ENCODE data around the gene ZNF428.
"Not testable (repeated sequence)": the region's sequence is repeated elsewhere in the genome, so short reads cannot be mapped to it uniquely, and the experiment has no call there.

Gene ZNF428

GRCh38 chr19:43616306-43616705 is 3.1 kb downstream of the ZNF428 start:
- no peak for DNase-seq

DNA sequence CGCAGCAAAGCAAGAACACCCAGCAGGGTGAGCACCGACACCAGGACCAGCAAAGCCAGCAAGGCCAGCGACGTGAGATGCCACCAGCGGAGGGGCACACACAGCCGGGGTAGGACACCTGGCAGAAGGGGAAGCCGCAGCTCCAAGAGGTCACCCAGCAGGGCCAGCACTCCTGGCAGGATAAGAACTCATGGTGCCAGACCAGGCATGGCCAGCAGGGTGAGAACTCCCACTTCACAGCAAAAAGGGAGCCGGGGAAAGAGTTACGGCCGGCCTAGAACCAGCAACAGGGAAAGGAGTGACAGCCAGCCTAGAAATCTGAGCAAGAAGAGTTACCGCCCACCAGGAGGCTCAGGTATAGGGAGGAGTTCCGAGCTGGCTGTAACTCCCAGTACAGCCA is 7.1 kb downstream of the ZNF428 start:
- no peak for DNase-seq

DNA sequence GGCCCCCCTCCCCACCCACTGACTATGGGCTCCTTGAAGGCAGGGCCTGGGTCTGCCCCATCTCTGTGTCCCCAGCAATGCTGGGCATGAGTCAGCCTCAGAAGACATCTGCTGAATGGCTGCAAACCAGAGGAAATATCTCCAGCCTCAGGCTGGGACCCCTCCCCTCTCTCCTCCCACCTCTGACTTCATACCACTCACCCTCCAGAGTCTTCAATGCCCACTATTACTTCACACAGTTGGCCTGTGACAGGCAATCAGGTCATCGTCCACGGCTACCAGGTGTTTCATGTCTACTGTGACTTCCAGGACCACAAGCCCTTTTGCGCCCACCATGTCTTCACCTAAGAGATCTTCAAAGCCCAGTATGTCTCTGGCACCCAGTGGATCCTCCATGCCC is 7.6 kb downstream of the ZNF428 start, which contains the start of gene SRRM5:
TSS of gene SRRM5 (plus strand) at position 301 of the 400 bp plus-strand sequence. CDS start at position 335, 34 bp downstream.
- DNase-seq: no peak

- DNase-seq: no peak
Observed at GRCh38 chr19:43610493-43610892, 8.9 kb downstream of the ZNF428 start.

DNA sequence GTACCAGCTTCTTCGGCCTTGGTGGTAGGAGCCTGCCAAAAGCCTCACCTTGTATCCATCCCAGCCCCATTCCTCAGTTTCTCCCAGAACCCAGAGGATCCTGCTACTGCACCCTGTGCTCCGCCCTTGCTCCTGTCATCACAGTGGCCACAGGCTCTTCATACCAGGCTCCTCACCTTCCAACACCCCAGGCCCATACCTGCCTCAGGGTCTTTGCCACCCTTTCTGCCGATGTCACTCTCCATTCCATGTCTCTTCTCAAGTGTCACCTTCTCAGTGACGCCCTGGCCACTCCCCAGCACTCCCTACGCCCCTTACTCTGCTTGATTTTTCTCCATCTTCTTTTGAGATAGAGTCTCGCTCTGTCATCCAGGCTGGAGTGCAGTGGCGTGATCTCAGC is 9.6 kb downstream of the ZNF428 start:
- no peak for DNase-seq

GRCh38 chr19:43607238-43608205 is 11.9 kb downstream of the ZNF428 start:
- no peak for DNase-seq

GRCh38 chr19:43606569-43607229 is 12.7 kb downstream of the ZNF428 start:
- DNase-seq: no peak

DNA sequence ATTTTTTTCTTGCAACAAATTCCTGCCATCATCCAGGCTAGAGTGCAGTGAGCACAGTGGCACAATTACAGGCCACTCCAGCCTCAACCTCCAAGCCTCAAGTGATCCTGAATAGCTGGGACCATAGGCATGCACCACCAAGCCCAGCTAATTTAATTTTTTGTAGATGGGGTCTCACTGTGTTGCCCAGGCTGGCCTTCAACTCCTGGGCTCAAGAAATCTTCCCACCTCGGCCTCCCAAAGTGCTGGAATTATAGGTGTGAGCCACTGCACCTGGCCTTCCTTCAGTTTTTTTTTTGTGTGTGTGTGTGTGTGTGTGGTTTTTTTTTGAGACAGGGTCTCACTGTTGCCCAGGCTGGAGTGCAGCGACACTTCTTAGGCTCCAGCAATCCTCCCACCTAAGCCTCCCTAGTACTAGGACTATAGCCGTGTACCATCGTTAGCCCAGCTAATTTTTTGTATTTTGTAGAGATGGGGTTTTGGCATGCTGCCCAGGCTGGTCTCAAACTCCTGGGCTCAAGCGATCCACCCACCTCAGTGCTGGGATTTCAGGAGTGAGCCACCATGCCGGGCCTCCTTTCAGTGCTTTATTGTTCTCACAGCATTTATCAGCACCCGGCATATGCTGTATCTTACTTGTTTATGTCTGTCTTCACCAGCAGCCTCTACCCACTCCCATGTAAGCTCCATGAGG is 13.4 kb downstream of the ZNF428 start:
- no peak for DNase-seq

- DNase-seq: not testable (repeated sequence)
Observed at GRCh38 chr19:43600326-43600725, 19.1 kb downstream of the ZNF428 start.

- DNase-seq: no peak
Observed at GRCh38 chr19:43599635-43600295, 19.7 kb downstream of the ZNF428 start.

GRCh38 chr19:43598445-43599240 is 20.8 kb downstream of the ZNF428 start:
- DNase-seq: no peak

DNA sequence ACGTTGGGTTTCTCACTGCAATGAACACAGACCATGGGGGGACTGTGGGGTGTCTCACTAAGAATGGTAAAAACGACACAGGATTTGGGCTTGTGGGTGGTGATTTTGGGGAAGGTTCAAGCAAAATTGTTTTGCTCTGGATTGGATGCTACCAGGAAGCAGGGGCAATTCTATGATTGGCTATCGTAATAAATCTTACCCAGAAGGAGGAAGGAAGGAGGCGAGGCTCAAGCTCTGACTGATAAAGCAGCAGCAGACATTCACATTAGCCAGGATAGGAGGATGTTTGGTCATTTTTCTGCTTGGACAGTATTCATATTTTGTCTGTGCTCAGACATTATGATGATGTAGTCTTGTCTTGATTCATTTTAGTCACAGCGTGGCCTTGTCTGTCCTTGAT is 21.6 kb downstream of the ZNF428 start:
- no peak for DNase-seq

GRCh38 chr19:43596842-43597461 is 22.5 kb downstream of the ZNF428 start:
- no peak for DNase-seq

- DNase-seq: peak; percentile 100
Observed at GRCh38 chr19:43595999-43596841, 23.2 kb downstream of the ZNF428 start, which contains the start of the genes IRGQ and ZNF576. Gene IRGQ (minus strand): TSS chr19:43596134. CDS start chr19:43595338, 796 bp downstream. Gene ZNF576 (plus strand): TSS chr19:43596595. CDS start chr19:43597109, 514 bp downstream.

DNA sequence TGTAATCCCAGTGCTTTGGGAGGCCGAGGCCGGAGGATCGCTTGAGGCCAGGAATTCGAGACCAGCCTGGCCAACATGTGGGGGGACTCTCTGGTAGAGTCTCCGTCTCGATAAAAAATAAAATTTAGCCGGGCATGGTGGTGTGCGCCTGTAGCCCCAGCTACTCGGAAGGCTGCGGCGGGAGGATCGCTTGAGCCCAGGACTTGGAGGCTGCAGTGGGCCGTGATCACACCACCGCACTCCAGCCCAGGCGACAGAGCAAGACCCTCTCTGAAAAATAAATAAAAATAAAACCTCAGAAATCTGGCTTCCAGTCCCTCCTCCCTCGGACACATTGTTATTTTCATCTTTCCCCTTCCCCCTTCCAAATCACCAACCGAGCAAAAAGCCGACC is 23.8 kb downstream of the ZNF428 start:
- no peak for DNase-seq

DNA sequence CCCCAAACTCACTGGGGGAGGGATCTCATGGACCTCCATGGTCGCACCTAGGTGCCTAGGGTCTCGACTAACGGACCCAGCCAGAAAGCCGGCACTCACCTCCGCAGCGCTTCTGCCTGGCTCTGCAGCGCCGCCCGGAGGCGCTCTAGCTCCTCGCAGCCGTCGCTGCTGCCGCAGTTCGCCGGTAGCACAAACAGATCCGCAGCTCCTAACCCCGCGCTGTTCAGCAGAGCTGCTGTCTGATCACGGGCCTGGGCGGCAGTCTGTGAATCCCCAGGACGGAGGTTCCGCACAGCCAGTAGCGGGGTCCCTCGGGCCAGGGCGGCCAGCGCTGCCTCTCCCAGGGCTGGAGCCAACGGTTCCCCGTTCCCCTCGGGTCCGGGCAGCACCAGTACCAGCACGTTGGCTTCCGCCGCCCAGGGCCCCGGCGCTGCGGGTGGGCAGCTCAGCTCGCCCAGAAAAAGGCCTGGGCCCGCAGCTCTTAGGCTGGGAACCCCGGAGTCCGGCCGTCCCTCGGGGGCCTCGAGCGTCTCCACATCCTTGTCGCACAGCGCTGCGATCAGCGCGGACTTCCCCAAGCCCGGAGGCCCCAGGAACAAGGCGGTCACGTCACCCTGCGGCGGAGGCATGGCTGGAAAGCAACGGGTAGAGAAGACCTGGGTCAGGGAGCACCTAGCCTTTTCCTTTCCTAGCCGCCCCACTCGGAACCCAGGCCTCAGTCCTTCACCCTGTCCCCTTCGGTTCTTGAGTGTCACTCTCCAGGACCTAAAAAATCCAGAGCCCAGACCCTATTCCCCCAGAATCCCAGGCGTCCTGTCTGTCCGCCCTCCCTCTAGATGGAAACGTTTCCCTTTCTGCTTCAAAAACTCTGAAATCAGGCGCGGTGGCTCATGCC is 24.5 kb downstream of the ZNF428 start:
- DNase-seq: peak; percentile 80

DNA sequence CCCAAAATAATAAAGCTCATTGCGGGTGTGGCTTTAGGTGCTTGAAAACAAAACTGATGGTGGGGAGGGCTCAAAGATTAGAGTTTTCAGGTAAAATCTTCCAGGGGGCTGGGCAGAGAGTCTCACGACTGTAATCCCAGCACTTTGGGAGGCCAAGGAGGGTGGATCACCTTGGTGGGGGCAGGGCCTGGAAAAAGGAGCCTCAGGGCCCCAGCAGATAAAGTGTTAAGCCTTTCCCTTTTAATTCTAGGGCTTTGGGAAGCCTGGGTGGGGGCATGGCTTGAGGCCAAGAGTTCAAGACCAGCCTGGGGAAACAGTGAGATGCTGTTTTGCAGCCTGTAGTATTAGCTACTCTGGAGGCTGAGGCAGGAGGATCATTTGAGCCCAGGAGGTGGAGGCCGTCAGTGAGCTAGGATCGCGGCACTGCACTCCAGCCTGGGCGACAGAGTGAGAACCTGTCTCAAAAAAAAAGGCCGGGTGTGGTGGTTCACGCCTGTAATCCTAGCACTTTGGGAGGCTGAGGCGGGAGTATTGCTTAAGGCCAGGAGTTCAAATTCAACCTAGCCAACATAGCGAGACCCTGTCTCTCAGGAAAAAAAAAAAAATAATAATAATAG is 25.2 kb downstream of the ZNF428 start:
- no peak for DNase-seq

- DNase-seq: no peak
Observed at GRCh38 chr19:43592800-43593350, 26.6 kb downstream of the ZNF428 start.
